Choroid plexus epithelial cell (primary cell): ENCODE data around the gene KIF22.
"Not testable (repeated sequence)": the region's sequence is repeated elsewhere in the genome, so short reads cannot be mapped to it uniquely, and the experiment has no call there.

ENCODE experiments used
- DNase-seq: peaks from one replicate; pipeline ENCODE4 v3.0.0-alpha.2; 2010; ENCODE audit warnings: low read depth
- H3K4me3 ChIP-seq: 2 replicates; pipeline ENCODE4 v1.5.1; 2011; ENCODE audit warnings: low read depth, mild to moderate bottlenecking, control low read depth, low read length, moderate library complexity
- CTCF ChIP-seq: conservative IDR thresholded peaks from 2 replicates; pipeline ENCODE4 v1.5.1; 2011; ENCODE audit warnings: low read depth, mild to moderate bottlenecking, control low read depth, inconsistent platforms, low read length, moderate library complexity

The KIF22 gene

GRCh38 chr16:29745853-29746345, 44.7 kb upstream of the KIF22 start, which contains the start of gene C16orf54:
Gene C16orf54 (minus strand): TSS chr16:29745990. CDS start chr16:29744951, 1,039 bp downstream.
- TF ChIP-seq CTCF, result no peak
- DNase-seq, result no peak
- no peak within 1 kb of the TSS for H3K4me3 ChIP-seq

GRCh38 chr16:29746518-29746917, 44.0 kb upstream of the KIF22 start:
- DNase-seq, H3K4me3 ChIP-seq: not testable (repeated sequence)

- no peak for TF ChIP-seq CTCF
- no peak for DNase-seq
- no peak overlapping the region for H3K4me3 ChIP-seq
Observed at GRCh38 chr16:29747947-29748759, 42.4 kb upstream of the KIF22 start.

GRCh38 chr16:29748760-29749149, 41.8 kb upstream of the KIF22 start:
- not testable (repeated sequence) for H3K4me3 ChIP-seq, DNase-seq

- no peak for DNase-seq
- no peak for TF ChIP-seq CTCF
- no peak overlapping the region for H3K4me3 ChIP-seq
Observed at GRCh38 chr16:29753516-29753915, 37.0 kb upstream of the KIF22 start.

- no peak overlapping the region for H3K4me3 ChIP-seq
- TF ChIP-seq CTCF, result no peak
- peak; percentile 2 for DNase-seq
Observed at GRCh38 chr16:29756654-29757053, 33.9 kb upstream of the KIF22 start.

GRCh38 chr16:29757086-29757485, 33.5 kb upstream of the KIF22 start:
- DNase-seq, result not testable (repeated sequence)

GRCh38 chr16:29757950-29758466, 32.5 kb upstream of the KIF22 start:
- H3K4me3 ChIP-seq, result no peak overlapping the region
- peak; percentile 47 for TF ChIP-seq CTCF
- peak; percentile 81 for DNase-seq

More at GRCh38 chr16:29757086-29757485, 33.5 kb upstream of the KIF22 start:
- not testable (repeated sequence) for H3K4me3 ChIP-seq
